Naive thymus-derived CD8-positive, alpha-beta T cell (primary cell): ENCODE measurements around the gene MICAL2. TPM values are rescaled to one million over a fixed set of nuclear protein-coding genes. Genes with fewer than 3 reads are reported as not detected.

Source experiments
- ATAC-seq, 2 donors: fragments of 150-1000 bp; cut with Tn5 transposase in 1 of 2; sonication (Bioruptor Pico), chemical (Tn5 transposase) in 1 of 2; 1 replicate in 1 of 2; 2 replicates in 1 of 2; pipeline ENCODE4 v1.10.0; 2021; ENCODE audit warnings: mild to moderate bottlenecking in 2 of 2, moderate library complexity in 2 of 2
- POLR2A ChIA-PET: fragments of 350-600 bp; sonication (Branson Sonifier 250); formaldehyde crosslinking; loops from one replicate; lab custom pipeline; 2021; ENCODE audit warnings: antibody characterized with exemption; lab: Charles Lee
- DNase-seq, 10 donors: peaks; one replicate each; pipeline versions ENCODE4 v3.0.0 to v3.0.0-alpha.2; 2020 to 2022
- H3K27ac Mint-ChIP-seq, 10 donors: one replicate each; pipeline ENCODE4 v1.8.0; 2020 to 2022; ENCODE audit warnings: mild to moderate bottlenecking in 10 of 10, mixed read lengths in 10 of 10, moderate library complexity in 4 of 10, inconsistent platforms in 1 of 10
- H3K27me3 Mint-ChIP-seq, 5 donors: one replicate each; pipeline ENCODE4 v1.8.0; 2021 to 2022; ENCODE audit warnings: mixed read lengths in 5 of 5
- H3K36me3 Mint-ChIP-seq, 3 donors: one replicate each; pipeline ENCODE4 v1.8.0; 2020 to 2022; ENCODE audit warnings: mixed read lengths in 3 of 3, mild to moderate bottlenecking in 2 of 3, inconsistent platforms in 1 of 3
- H3K4me1 Mint-ChIP-seq, 4 donors: one replicate each; pipeline ENCODE4 v1.8.0; 2021 to 2022; ENCODE audit warnings: mixed read lengths in 4 of 4
- H3K4me3 Mint-ChIP-seq, 10 donors: one replicate each; pipeline ENCODE4 v1.8.0; 2020 to 2022; ENCODE audit warnings: mild to moderate bottlenecking in 10 of 10, mixed read lengths in 10 of 10, moderate library complexity in 6 of 10, inconsistent platforms in 1 of 10
- H3K9me3 Mint-ChIP-seq, 9 donors: one replicate each; pipeline ENCODE4 v1.8.0; 2020 to 2022; ENCODE audit warnings: mixed read lengths in 9 of 9, mild to moderate bottlenecking in 3 of 9, inconsistent platforms in 1 of 9, moderate library complexity in 1 of 9
- polyA plus RNA-seq, 3 donors: library from polyadenylated mRNA; unstranded; fragments of 300-500 nt; fragmentation: Illumina TruSeq; gene quantifications; one replicate each; pipeline ENCODE4 v1.2.3, GENCODE V29; 2021
- total RNA-seq, 8 experiments: library from RNA in 2 of 8; stranded (reverse) in 2 of 8; gene quantifications; one replicate each; pipeline ENCODE4 v1.2.3 and lab custom pipeline; 2021 to 2026

MICAL2 gene
- total and polyA plus RNA-seq, 5 experiments from 2014 or later, result 2.3 to 12.3 (median 5.0) TPM

DNA sequence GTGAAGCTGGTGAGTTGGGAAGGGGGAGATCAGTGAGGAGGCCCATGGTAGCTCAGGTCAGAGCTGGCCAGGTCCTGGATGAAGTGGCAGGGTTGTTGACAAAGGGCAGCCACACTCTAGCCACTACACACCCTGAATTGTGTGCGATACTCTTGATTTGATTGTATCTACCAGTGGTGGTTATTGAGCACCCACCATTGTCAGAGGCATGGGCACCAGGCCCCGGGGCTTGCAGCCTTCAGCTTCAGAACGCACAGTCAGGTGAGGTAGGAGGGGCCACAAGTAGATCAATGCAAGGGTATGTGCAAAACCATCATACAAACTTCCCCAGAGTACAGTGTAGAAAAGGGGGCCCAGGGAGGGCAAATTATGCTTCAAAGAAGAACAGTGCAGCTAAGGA lies 38.1 kb downstream of the MICAL2 start:
- ATAC-seq (no peak), DNase-seq (no peak)
- H3K4me1 Mint-ChIP-seq, result peaks cover 21 to 44% (median 33%) of the 10 kb centered on the region in 4 donors
- POLR2A ChIA-PET, result no interaction called here
- H3K4me3 Mint-ChIP-seq, result no peak overlapping the region
- no peaks in the 10 kb centered on the region for H3K36me3 Mint-ChIP-seq
- peaks cover 0 to 2% (median 0%) of the 10 kb centered on the region in 9 donors for H3K9me3 Mint-ChIP-seq
- no peaks in the 10 kb centered on the region for H3K27me3 Mint-ChIP-seq
- peak overlapping the region in 2 of 10 donors; percentile 53 to 85 for H3K27ac Mint-ChIP-seq

DNA sequence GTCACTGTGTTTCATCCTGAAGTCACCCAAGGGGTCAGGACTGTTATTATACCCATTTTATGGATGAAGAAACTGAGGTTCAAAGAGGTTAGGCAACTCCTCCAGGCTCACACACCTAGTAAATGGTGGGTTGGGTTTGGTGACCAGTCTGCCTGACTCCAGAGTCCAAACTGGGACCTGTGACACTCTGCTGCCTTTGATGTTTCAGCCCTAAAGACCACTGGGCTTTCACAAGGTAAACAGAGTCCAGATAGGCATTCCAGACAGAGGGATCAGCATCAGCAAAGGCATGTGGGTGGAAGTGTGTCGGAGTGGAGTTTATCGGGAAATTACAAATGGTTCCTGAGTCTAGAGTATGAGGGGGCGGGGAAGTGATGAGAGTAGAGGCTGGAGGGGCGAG lies 38.5 kb downstream of the MICAL2 start:
- DNase-seq (no peak), ATAC-seq (no peak)
- POLR2A ChIA-PET, result no interaction called here
- Mint-ChIP-seq H3K27me3 (no peaks in the 10 kb centered on the region), H3K4me3 (no peak overlapping the region), H3K36me3 (no peaks in the 10 kb centered on the region), H3K9me3 (peaks cover 0 to 2% (median 0%) of the 10 kb centered on the region in 9 donors), H3K4me1 (peaks cover 18 to 39% (median 29%) of the 10 kb centered on the region in 4 donors), H3K27ac (peak overlapping the region in 1 of 10 donors; percentile 58)

DNA sequence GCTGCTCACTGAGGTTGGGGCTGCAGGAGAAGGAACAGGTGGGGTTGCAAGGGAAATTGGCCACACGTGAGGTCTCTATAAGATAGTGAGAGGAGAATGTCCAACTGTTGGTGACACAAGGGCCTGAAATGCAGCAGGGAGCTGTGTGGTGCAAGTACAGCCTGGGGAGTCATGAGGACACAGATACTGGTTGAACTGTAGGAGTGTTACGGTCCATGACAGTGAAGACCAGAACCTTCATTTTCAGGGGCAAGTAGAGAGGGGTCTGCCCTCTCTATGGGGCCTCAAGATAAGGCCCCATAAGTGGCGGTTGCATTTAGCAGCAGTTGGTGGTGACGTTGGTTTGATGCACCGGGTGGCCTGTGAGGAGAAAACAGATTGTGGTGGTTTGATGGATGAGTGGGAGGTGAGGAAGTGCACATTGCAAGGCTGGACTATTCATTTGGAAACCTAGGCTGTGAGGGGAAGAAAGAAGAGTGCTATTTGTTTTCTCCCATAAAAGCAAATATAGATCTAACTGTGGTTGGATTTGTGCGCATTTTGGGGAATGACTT lies 39.4 kb downstream of the MICAL2 start:
- H3K27me3 Mint-ChIP-seq, result no peaks in the 10 kb centered on the region
- H3K9me3 Mint-ChIP-seq, result peaks cover 0 to 2% (median 0%) of the 10 kb centered on the region in 9 donors
- H3K4me1 Mint-ChIP-seq, result peaks cover 11 to 31% (median 20%) of the 10 kb centered on the region in 4 donors
- peak overlapping the region in 4 of 10 donors; percentile 12 to 82 (median 22) for H3K27ac Mint-ChIP-seq
- no peak overlapping the region for H3K4me3 Mint-ChIP-seq
- ATAC-seq (no peak), DNase-seq (no peak)
- POLR2A ChIA-PET, result no interaction called here
- H3K36me3 Mint-ChIP-seq, result no peaks in the 10 kb centered on the region

DNA sequence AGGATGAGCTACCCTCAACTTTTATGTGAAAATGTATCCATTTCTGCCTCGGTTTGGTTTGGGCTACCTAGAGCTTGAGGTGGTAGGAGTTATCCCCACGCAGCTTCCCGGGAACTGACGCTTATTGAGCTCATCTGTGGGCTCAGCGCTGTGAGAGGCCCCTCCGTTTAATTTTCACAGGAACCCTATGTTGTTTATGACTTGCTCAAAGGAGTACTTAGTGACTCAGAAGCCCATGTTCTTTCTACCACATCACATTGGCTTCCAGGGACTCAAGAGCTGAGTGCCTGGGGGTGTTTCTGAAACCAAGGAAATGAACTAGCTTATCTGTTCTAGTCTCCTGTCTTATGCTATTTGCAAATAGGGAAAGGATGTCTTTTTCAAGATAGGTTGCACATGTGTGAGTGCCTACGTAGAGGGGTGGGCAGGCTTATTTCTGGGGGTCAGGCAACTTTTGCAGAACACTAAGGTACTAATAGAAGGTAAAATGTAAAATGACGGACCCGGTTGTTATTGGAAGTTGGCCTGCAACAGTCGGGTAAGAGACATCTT lies 40.5 kb downstream of the MICAL2 start:
- DNase-seq (no peak), ATAC-seq (no peak)
- no peak overlapping the region for H3K4me3 Mint-ChIP-seq
- no peaks in the 10 kb centered on the region for H3K27me3 Mint-ChIP-seq
- H3K9me3 Mint-ChIP-seq, result peaks cover 0 to 2% (median 0%) of the 10 kb centered on the region in 9 donors
- POLR2A ChIA-PET, result interaction anchor here (0.6 kb wide), 1 partner anchor 1101 kb away, joined by 3 read pairs; no protein-coding TSS in a partner anchor
- peak overlapping the region in 2 of 10 donors; percentile 31 to 75 for H3K27ac Mint-ChIP-seq
- H3K36me3 Mint-ChIP-seq, result no peaks in the 10 kb centered on the region
- H3K4me1 Mint-ChIP-seq, result peaks cover 9 to 26% (median 20%) of the 10 kb centered on the region in 4 donors

DNA sequence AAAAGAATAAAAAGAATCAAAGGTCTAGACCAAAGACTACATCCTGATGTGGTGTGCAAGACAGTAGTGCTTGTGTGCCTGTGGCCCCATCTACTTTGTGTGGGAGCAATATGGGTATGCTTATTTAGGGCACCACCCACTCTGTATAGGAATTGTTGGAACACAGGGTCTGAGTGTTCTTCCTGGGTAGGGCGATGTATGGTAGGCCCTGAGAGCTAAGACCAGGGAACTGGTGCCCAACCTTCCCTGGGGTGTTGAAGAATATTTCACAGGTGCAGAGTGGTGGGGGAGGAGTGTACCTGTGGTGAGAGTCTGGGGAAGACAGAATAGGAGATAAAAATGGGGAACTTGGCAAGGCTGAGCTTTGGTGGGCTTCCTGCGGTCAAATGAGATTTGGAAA lies 41.9 kb downstream of the MICAL2 start:
- ATAC-seq, result peak in 1 of 2 donors; percentile 69
- no peaks in the 10 kb centered on the region for H3K36me3 Mint-ChIP-seq
- H3K27me3 Mint-ChIP-seq, result no peaks in the 10 kb centered on the region
- POLR2A ChIA-PET, result interaction anchor here (0.6 kb wide), 1 partner anchor 73 kb away, joined by 3 read pairs; no protein-coding TSS in a partner anchor
- peaks cover 0 to 2% (median 0%) of the 10 kb centered on the region in 9 donors for H3K9me3 Mint-ChIP-seq
- peaks cover 16 to 39% (median 33%) of the 10 kb centered on the region in 4 donors for H3K4me1 Mint-ChIP-seq
- DNase-seq, result no peak
- peak overlapping the region in 2 of 10 donors; percentile 30 to 41 for H3K4me3 Mint-ChIP-seq
- peak overlapping the region in 6 of 10 donors; percentile 2 to 68 (median 24) for H3K27ac Mint-ChIP-seq

DNA sequence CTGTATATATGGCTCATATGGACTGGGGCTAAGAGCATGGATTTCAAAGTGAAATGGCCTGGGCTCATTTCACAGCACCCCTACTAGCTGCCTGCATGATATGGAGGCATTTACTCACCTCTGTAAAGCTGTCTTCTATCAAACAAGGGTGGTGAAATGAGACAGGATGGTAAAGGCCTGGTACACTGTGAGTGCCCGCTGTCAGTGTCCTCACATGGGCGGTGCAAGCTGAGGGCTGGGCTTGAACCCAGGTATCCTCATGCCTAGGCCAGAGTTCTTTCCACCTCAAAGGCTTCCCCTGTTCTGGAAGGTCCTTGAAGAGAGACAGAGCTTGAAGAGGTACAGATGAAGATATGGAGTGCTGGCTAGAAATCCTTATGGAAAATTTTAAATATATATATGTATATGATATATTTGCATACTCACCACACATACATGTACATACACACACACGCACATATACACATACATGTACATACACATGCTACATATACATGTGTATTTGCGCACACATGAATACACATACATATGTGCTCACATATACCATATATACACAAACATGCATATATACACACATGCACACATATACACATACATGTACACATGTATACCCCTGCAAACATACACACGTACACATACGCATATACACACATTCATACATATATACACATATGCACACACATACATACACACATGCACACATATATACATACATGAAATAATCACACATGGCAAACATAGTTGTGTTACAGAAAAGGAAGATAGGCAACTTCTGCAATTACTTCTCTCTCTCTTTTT lies 44.7 kb downstream of the MICAL2 start:
- POLR2A ChIA-PET, result no interaction called here
- no peaks in the 10 kb centered on the region for H3K36me3 Mint-ChIP-seq
- H3K9me3 Mint-ChIP-seq, result no peaks in the 10 kb centered on the region
- H3K4me1 Mint-ChIP-seq, result peaks cover 11 to 44% (median 33%) of the 10 kb centered on the region in 4 donors
- no peak overlapping the region for H3K4me3 Mint-ChIP-seq
- ATAC-seq (no peak), DNase-seq (no peak)
- peak overlapping the region in 1 of 10 donors; percentile 73 for H3K27ac Mint-ChIP-seq
- no peaks in the 10 kb centered on the region for H3K27me3 Mint-ChIP-seq

DNA sequence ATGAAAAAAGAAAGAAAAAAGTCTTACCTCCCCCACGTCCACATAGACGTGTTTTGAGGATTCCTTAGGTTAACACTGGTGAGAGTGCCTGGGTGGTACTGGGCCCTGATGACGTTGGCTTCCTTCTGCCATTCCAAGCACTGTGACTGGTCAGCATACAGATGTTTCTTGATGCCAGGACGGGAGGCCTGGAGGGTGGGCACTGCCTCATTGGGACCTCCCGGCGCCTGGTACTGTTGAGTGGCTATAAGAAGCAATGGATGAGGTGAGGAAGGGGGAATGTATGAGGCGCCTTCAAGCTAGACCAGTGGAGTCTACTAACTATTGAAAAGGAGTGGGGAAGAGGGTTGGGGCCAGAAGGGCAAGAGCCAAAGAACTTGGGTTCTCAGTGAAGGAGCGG lies 45.3 kb downstream of the MICAL2 start:
- no peak for ATAC-seq
- H3K27me3 Mint-ChIP-seq, result no peaks in the 10 kb centered on the region
- no peaks in the 10 kb centered on the region for H3K9me3 Mint-ChIP-seq
- peak overlapping the region in 4 of 10 donors; percentile 25 to 40 (median 28) for H3K27ac Mint-ChIP-seq
- H3K4me3 Mint-ChIP-seq, result no peak overlapping the region
- H3K36me3 Mint-ChIP-seq, result no peaks in the 10 kb centered on the region
- no peak for DNase-seq
- H3K4me1 Mint-ChIP-seq, result peaks cover 16 to 48% (median 32%) of the 10 kb centered on the region in 4 donors
- POLR2A ChIA-PET, result no interaction called here

DNA sequence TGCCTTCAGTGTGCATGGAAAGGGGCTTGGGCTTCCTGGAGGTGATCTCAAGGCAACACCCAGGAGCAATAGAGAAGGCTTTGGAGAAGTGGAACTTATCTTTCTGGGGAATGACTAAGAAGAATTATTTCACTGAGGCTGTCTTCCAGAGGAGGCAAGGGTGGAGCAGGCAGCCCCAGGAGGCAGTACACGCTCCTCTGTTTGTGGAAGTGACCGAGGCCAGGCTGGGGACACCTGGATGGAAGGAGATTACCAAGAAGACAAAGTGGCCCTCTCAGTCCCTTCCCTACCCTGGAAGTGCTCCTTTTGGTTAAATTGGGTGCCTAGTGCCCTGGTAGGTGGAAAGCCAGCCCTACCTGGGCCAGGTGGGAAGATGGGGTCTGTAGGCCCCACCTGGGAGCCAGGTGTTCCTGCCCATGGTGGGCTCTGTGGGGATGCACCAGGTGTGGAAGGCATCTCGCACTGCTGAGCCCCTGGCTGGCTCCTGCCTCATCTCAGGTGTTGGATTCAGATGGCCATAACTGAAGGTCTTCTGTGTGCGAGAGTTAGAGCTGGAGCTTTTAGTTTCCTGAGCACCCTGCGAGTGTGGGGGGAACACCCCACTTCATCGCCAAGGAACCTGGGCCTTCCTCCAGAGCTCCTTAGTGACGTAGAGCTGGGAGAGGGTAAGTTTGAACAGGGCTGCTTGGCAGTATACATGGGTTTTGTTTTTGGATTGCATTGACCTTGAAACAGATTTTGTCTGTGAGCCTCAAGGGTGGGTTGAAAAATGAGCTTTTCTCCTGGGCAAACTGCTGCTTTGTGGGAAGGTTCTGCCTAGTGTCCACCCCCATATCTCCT lies 46.1 kb downstream of the MICAL2 start:
- POLR2A ChIA-PET, result no interaction called here
- Mint-ChIP-seq H3K4me1 (peaks cover 16 to 45% (median 28%) of the 10 kb centered on the region in 4 donors), H3K27me3 (no peaks in the 10 kb centered on the region), H3K36me3 (no peaks in the 10 kb centered on the region), H3K4me3 (no peak overlapping the region), H3K27ac (peak overlapping the region in 6 of 10 donors; percentile 25 to 79 (median 68)), H3K9me3 (no peaks in the 10 kb centered on the region)
- ATAC-seq, result no peak
- no peak for DNase-seq

DNA sequence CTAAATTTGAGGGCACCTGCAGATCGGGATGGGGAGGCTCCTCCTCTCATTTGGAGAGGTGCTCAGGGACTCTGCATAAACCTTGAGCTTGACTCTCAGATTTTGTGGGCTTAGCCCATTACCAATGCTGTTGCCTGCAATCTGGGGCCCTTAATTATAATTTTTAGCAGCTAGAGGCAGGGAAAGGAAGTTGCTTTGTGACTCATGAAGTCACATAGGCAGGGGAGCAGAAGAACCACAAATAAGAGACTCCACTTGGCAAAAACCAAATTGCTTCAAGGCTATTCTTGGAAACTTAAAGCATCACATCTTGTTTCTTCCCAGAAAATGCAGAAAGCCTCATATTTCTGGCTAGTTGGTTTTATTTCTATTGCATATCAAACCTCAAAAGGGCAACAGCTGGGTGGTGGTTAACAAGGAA lies 46.9 kb downstream of the MICAL2 start:
- no peaks in the 10 kb centered on the region for H3K36me3 Mint-ChIP-seq
- no peaks in the 10 kb centered on the region for H3K9me3 Mint-ChIP-seq
- H3K27me3 Mint-ChIP-seq, result no peaks in the 10 kb centered on the region
- POLR2A ChIA-PET, result no interaction called here
- ATAC-seq, result peak in 1 of 2 donors; percentile 23
- peaks cover 15 to 40% (median 25%) of the 10 kb centered on the region in 4 donors for H3K4me1 Mint-ChIP-seq
- H3K4me3 Mint-ChIP-seq, result no peak overlapping the region
- no peak for DNase-seq
- peak overlapping the region in 5 of 10 donors; percentile 56 to 79 (median 63) for H3K27ac Mint-ChIP-seq

DNA sequence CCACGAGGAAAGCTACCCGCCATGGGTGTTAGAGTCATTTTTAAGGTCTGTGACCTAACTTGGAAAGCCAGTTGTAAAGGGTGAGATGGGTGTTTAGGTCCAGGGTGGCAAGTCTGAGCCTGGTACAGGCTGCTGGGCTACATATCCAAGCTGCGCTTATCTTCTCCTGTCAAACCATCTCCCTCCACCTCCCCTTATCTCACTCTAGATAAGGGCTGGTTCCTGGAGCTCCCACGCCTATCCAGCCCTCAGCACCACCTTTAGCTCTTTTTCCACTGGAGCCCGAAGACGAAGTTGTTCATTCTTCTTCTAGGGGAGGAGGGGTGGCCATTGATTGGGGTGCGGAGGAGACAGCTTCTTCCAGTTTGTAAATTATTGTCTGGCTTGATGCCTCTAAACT lies 48.5 kb downstream of the MICAL2 start:
- ATAC-seq, result no peak
- peaks cover 14 to 37% (median 21%) of the 10 kb centered on the region in 4 donors for H3K4me1 Mint-ChIP-seq
- H3K9me3 Mint-ChIP-seq, result no peaks in the 10 kb centered on the region
- no peak overlapping the region for H3K4me3 Mint-ChIP-seq
- DNase-seq, result no peak
- POLR2A ChIA-PET, result no interaction called here
- H3K36me3 Mint-ChIP-seq, result no peaks in the 10 kb centered on the region
- no peaks in the 10 kb centered on the region for H3K27me3 Mint-ChIP-seq
- no peak overlapping the region for H3K27ac Mint-ChIP-seq

DNA sequence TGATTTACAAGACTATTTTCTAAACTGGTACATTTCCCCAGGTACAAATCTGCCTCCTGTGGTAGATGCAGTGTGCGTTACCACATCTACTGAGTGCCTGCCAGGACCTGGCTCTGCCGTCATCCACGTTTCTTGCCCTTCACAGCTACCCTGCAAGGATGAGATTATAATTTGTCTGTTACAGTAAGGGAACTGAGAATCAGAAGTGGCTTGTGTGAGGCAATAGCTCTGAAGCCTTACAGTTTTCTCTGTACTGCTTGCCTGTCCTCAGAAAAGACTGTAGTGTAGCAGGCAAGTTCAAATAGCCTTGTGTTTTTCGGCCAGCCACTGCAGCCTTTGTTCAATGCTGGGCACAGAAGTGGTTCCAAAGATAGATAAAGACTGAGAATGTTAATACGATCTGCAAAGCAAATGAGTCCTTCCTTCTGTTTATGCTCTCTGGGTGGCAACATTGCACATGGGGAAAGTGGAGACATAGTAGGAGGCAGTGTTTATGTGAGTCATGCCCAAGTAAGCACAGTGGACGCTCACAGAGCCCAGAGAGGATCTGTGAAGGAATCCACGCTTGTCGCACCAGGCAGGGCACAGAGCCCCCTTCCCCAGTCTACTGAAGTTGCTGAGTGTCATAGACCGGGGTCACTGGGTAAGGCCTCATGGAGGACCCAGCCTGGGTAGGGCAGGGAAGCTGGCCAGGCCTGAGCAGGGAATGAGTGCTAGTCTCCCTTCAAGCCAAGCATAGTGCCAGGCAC lies 49.1 kb downstream of the MICAL2 start:
- Mint-ChIP-seq H3K27me3 (no peaks in the 10 kb centered on the region), H3K36me3 (no peaks in the 10 kb centered on the region), H3K4me1 (peaks cover 14 to 37% (median 21%) of the 10 kb centered on the region in 4 donors), H3K4me3 (peak overlapping the region in 1 of 10 donors; percentile 19), H3K9me3 (no peaks in the 10 kb centered on the region), H3K27ac (no peak overlapping the region)
- no peak for ATAC-seq
- no peak for DNase-seq
- POLR2A ChIA-PET, result no interaction called here

DNA sequence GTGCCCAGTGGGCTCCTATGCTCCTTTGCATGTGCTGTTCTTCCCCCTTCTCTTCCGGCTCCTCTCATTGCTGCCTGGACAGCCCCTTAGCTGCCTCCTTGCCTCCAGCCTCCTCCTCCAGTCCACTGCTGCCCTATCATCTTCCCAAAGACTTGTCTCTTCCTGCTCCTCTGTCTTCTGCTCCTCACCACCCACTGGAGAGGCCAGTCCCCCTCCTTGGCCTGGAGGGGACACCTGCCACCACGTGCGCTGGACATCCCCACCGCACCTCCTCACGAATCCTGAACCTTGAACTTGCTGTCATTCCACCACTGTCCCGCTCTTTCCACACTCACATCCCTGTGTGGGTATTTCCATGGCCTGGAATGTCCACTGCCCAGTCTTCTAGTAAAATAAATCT lies 49.8 kb downstream of the MICAL2 start:
- Mint-ChIP-seq H3K27me3 (no peaks in the 10 kb centered on the region), H3K4me3 (no peak overlapping the region), H3K27ac (peak overlapping the region in 3 of 10 donors; percentile 11 to 83 (median 33)), H3K36me3 (no peaks in the 10 kb centered on the region), H3K4me1 (peaks cover 14 to 37% (median 21%) of the 10 kb centered on the region in 4 donors), H3K9me3 (no peaks in the 10 kb centered on the region)
- no peak for ATAC-seq
- no peak for DNase-seq
- POLR2A ChIA-PET, result no interaction called here
